H9 (cell line): Measurements from ENCODE around the gene ABCA12. TPM values are rescaled to one million over a fixed set of nuclear protein-coding genes. Genes with fewer than 3 reads are reported as not detected.

Experiments
- DNase-seq: peaks from one replicate; pipeline ENCODE4 v3.0.0-alpha.2; 2017
- H2AFZ ChIP-seq: one replicate; pipeline ENCODE4 v1.6.1; 2013; ENCODE audit warnings: mild to moderate bottlenecking, low read length, control low read depth, moderate library complexity
- H2AK5ac ChIP-seq: 2 replicates; pipeline ENCODE4 v1.6.1; 2013; ENCODE audit warnings: low read length, control low read depth, mixed read lengths; ENCODE audit not compliant: insufficient read length
- H2BK120ac ChIP-seq: one replicate; pipeline ENCODE4 v1.6.1; 2013; ENCODE audit warnings: low read depth, mild to moderate bottlenecking, low read length, control low read depth, inconsistent platforms; ENCODE audit not compliant: poor library complexity, severe bottlenecking
- H2BK12ac ChIP-seq: 2 replicates; pipeline ENCODE4 v1.6.1; 2013; ENCODE audit warnings: low read length, control low read depth, mixed read lengths, low read depth; ENCODE audit not compliant: insufficient read length
- H2BK15ac ChIP-seq: 2 replicates; pipeline ENCODE4 v1.6.1; 2013; ENCODE audit warnings: low read depth, low read length, control low read depth
- H2BK20ac ChIP-seq: one replicate; pipeline ENCODE4 v1.6.1; 2013; ENCODE audit warnings: low read depth, mild to moderate bottlenecking, low read length, control low read depth, inconsistent platforms; ENCODE audit not compliant: poor library complexity, severe bottlenecking
- H2BK5ac ChIP-seq: 2 replicates; pipeline ENCODE4 v1.6.1; 2013; ENCODE audit warnings: low read length, control low read depth, mixed read lengths; ENCODE audit not compliant: insufficient read length
- H3K14ac ChIP-seq: 2 replicates; pipeline ENCODE4 v1.6.1; 2013; ENCODE audit warnings: low read length, control low read depth; ENCODE audit not compliant: insufficient read depth
- H3K18ac ChIP-seq: 2 replicates; pipeline ENCODE4 v1.6.1; 2013; ENCODE audit warnings: low read depth, mild to moderate bottlenecking, mixed read lengths, low read length, control low read depth; ENCODE audit not compliant: insufficient read length
- H3K23ac ChIP-seq: 2 replicates; pipeline ENCODE4 v1.6.1; 2013; ENCODE audit warnings: low read length, control low read depth, mixed read lengths, low read depth; ENCODE audit not compliant: insufficient read length
- H3K23me2 ChIP-seq: 2 replicates; pipeline ENCODE4 v1.6.1; 2013; ENCODE audit warnings: low read depth, mild to moderate bottlenecking, mixed read lengths, low read length, control low read depth; ENCODE audit not compliant: insufficient read length, poor library complexity, severe bottlenecking
- H3K27ac ChIP-seq: 2 replicates; pipeline ENCODE4 v1.5.1; 2013; ENCODE audit warnings: low read length, control low read depth, mixed read lengths, low read depth; ENCODE audit not compliant: insufficient read length
- H3K27me3 ChIP-seq: 2 replicates; pipeline ENCODE4 v1.6.1; 2013; ENCODE audit warnings: low read length, control low read depth, inconsistent platforms; ENCODE audit not compliant: insufficient read depth
- H3K4ac ChIP-seq: 2 replicates; pipeline ENCODE4 v1.6.1; 2013; ENCODE audit warnings: low read depth, mild to moderate bottlenecking, control low read depth, inconsistent platforms, low read length, moderate library complexity
- H3K4me1 ChIP-seq: 2 replicates; pipeline ENCODE4 v1.6.1; 2013; ENCODE audit warnings: low read length, control low read depth, inconsistent platforms; ENCODE audit not compliant: insufficient read depth
- H3K4me2 ChIP-seq: 2 replicates; pipeline ENCODE4 v1.6.1; 2013; ENCODE audit warnings: low read length, control low read depth, mixed read lengths; ENCODE audit not compliant: insufficient read length, insufficient read depth
- H3K56ac ChIP-seq: 2 replicates; pipeline ENCODE4 v1.6.1; 2013; ENCODE audit warnings: low read depth, mild to moderate bottlenecking, mixed read lengths, low read length, control low read depth; ENCODE audit not compliant: insufficient read length
- H3K79me1 ChIP-seq: 2 replicates; pipeline ENCODE4 v1.6.1; 2013; ENCODE audit warnings: low read depth, mild to moderate bottlenecking, moderate library complexity, low read length, control low read depth, inconsistent platforms; ENCODE audit not compliant: insufficient read depth, poor library complexity, severe bottlenecking
- H3K79me2 ChIP-seq: 2 replicates; pipeline ENCODE4 v1.6.1; 2013; ENCODE audit warnings: low read length, control low read depth, inconsistent platforms; ENCODE audit not compliant: insufficient read depth
- H3K9ac ChIP-seq: 2 replicates; pipeline ENCODE4 v1.6.1; 2013; ENCODE audit warnings: low read length, control low read depth, mixed read lengths; ENCODE audit not compliant: insufficient read length; ENCODE audit errors: extremely low read depth
- H3K9me3 ChIP-seq: one replicate; pipeline ENCODE4 v1.6.1; 2013; ENCODE audit warnings: low read depth, low read length, inconsistent platforms; ENCODE audit not compliant: control insufficient read depth
- H3T11ph ChIP-seq: one replicate; pipeline ENCODE4 v1.6.1; 2013; ENCODE audit warnings: mild to moderate bottlenecking, low read length, control low read depth, inconsistent platforms
- H4K20me1 ChIP-seq: one replicate; pipeline ENCODE4 v1.6.1; 2013; ENCODE audit not compliant: control insufficient read depth, insufficient read length, insufficient read depth
- H4K5ac ChIP-seq: 2 replicates; pipeline ENCODE4 v1.6.1; 2013; ENCODE audit warnings: low read depth, mild to moderate bottlenecking, mixed read lengths, low read length, control low read depth; ENCODE audit not compliant: insufficient read length
- H4K8ac ChIP-seq: replicated peaks from 2 replicates; pipeline ENCODE4 v1.6.1; 2013; ENCODE audit warnings: low read length, control low read depth, mixed read lengths, low read depth; ENCODE audit not compliant: insufficient read length
- H4K91ac ChIP-seq: 2 replicates; pipeline ENCODE4 v1.6.1; 2013; ENCODE audit warnings: low read depth, mild to moderate bottlenecking, moderate library complexity, mixed read lengths, low read length, control low read depth; ENCODE audit not compliant: insufficient read length
- H3K27ac Mint-ChIP-seq, 3 experiments: 2 replicates in 2 of 3; 3 replicates in 1 of 3; pipeline ENCODE4 v1.8.0; 2020 to 2021; ENCODE audit warnings: mixed read lengths in 3 of 3, mild to moderate bottlenecking in 1 of 3, moderate library complexity in 1 of 3
- H3K27me3 Mint-ChIP-seq: 2 replicates; pipeline ENCODE4 v1.8.0; 2021; ENCODE audit warnings: low read depth, mild to moderate bottlenecking, moderate library complexity, mixed read lengths
- H3K36me3 Mint-ChIP-seq, 3 experiments: 2 replicates in 2 of 3; 3 replicates in 1 of 3; pipeline ENCODE4 v1.8.0; 2020 to 2021; ENCODE audit warnings: low read depth in 3 of 3, mixed read lengths in 3 of 3; ENCODE audit not compliant: insufficient read depth in 1 of 3
- H3K4me1 Mint-ChIP-seq, 2 experiments: 2 replicates each; pipeline ENCODE4 v1.8.0; 2020; ENCODE audit warnings: mixed read lengths in 2 of 2
- H3K4me3 Mint-ChIP-seq, 2 experiments: 2 replicates in 1 of 2; 3 replicates in 1 of 2; pipeline ENCODE4 v1.8.0; 2020 to 2021; ENCODE audit warnings: mild to moderate bottlenecking in 2 of 2, mixed read lengths in 2 of 2, moderate library complexity in 1 of 2
- H3K9me3 Mint-ChIP-seq, 2 experiments: 2 replicates in 1 of 2; 3 replicates in 1 of 2; pipeline ENCODE4 v1.8.0; 2020; ENCODE audit warnings: mild to moderate bottlenecking in 2 of 2, mixed read lengths in 2 of 2, moderate library complexity in 1 of 2
- CTCF ChIP-seq: fragments of 200-600 bp; sonication (generic); conservative IDR thresholded peaks from 3 replicates; pipeline ENCODE4 v1.8.0; 2021; ENCODE audit warnings: antibody characterized with exemption, mild to moderate bottlenecking
- WGBS: extraction: QIAGEN DNeasy Blood & Tissue Kit; methylation state at CpG from one replicate; pipeline ENCODE4 v1.1.7; 2013; ENCODE audit warnings: missing lambda C conversion rate, low lambda C conversion rate, mixed read lengths; ENCODE audit not compliant: insufficient read length; ENCODE audit errors: extremely low coverage; 5-methylcytosine and 5-hydroxymethylcytosine counted together
- total RNA-seq: library from RNA; stranded (reverse); gene quantifications from 2 replicates; pipeline ENCODE4 v1.2.1, GENCODE V29; 2021

The ABCA12 gene
- total RNA-seq, 1 experiment from 2014 or later, result not detected

GRCh38 chr2:214995409-214995808 lies 143.0 kb downstream of the ABCA12 start:
- H3K4me3 Mint-ChIP-seq, result no peak overlapping the region
- no peak overlapping the region for H3K23ac ChIP-seq
- H3K4me1 Mint-ChIP-seq, result peaks cover 3 to 6% of the 10 kb centered on the region in 2 experiments; a peak in 1 of 4 replicates
- no peaks in the 10 kb centered on the region for H3K23me2 ChIP-seq
- H3T11ph ChIP-seq, result no peak overlapping the region
- H2AK5ac ChIP-seq, result no peak overlapping the region
- H3K9ac ChIP-seq, result no peak overlapping the region
- no peak overlapping the region for H4K5ac ChIP-seq
- H3K56ac ChIP-seq, result no peak overlapping the region
- no peak overlapping the region for H3K27ac ChIP-seq
- no peak overlapping the region for H2BK20ac ChIP-seq
- no peak overlapping the region for H3K27ac Mint-ChIP-seq
- H3K14ac ChIP-seq, result no peak overlapping the region
- no peaks in the 10 kb centered on the region for H3K9me3 ChIP-seq
- no peak overlapping the region for H4K91ac ChIP-seq
- no peak for TF ChIP-seq CTCF
- no peaks in the 10 kb centered on the region for H3K36me3 Mint-ChIP-seq
- WGBS, result no CpG with 5 or more reads among the region's 4 CpGs
- no peak overlapping the region for H2BK12ac ChIP-seq
- H2BK120ac ChIP-seq, result no peak overlapping the region
- no peaks in the 10 kb centered on the region for H3K27me3 ChIP-seq
- no peaks in the 10 kb centered on the region for H3K9me3 Mint-ChIP-seq
- H4K20me1 ChIP-seq, result no peaks in the 10 kb centered on the region
- no peaks in the 10 kb centered on the region for H3K4me1 ChIP-seq
- no peak overlapping the region for H3K4ac ChIP-seq
- H3K79me2 ChIP-seq, result no peaks in the 10 kb centered on the region
- H2BK15ac ChIP-seq, result no peak overlapping the region
- no peak for DNase-seq
- no peak overlapping the region for H2BK5ac ChIP-seq
- H3K18ac ChIP-seq, result no peak overlapping the region
- H3K27me3 Mint-ChIP-seq, result no peaks in the 10 kb centered on the region
- H3K4me2 ChIP-seq, result no peak overlapping the region
- H3K79me1 ChIP-seq, result no peaks in the 10 kb centered on the region
- H4K8ac ChIP-seq, result no peak overlapping the region
- no peak overlapping the region for H2AFZ ChIP-seq
